H1 (cell line): ENCODE measurements around the gene EGFLAM. TPM values are rescaled to one million over a fixed set of nuclear protein-coding genes. Genes with fewer than 3 reads are reported as not detected.

Source experiments
- CTCF ChIA-PET: fragments of 300-600 bp; sonication (Branson Sonifier 250); formaldehyde crosslinking; loops from one replicate; lab custom pipeline; 2021; ENCODE audit not compliant: partially characterized antibody; lab: Charles Lee
- POLR2A ChIA-PET: fragments of 300-600 bp; sonication (Branson Sonifier 250); formaldehyde crosslinking; loops from one replicate; lab custom pipeline; 2021; ENCODE audit warnings: inconsistent platforms; ENCODE audit not compliant: partially characterized antibody; lab: Charles Lee
- DNase-seq, 2 experiments: peaks; one replicate each; pipeline versions ENCODE4 v3.0.0 to v3.0.0-alpha.2; 2010 to 2022; ENCODE audit warnings: low spot score in 2 of 2, low read depth in 1 of 2, mixed read lengths in 1 of 2
- FAIRE-seq: peaks from 2 replicates; lab custom pipeline; 2011; peaks lifted over from hg19 to GRCh38; lab: Jason Lieb, UNC
- H2AFZ ChIP-seq: 2 replicates; pipeline ENCODE4 v1.8.1; 2012; ENCODE audit warnings: low read length, inconsistent platforms
- H2AK5ac ChIP-seq: 2 replicates; pipeline ENCODE4 v1.6.1; 2013; ENCODE audit warnings: low read depth, low read length
- H2BK120ac ChIP-seq: replicated peaks from 2 replicates; pipeline ENCODE3; 2013; ENCODE audit warnings: low read depth, low read length, inconsistent platforms
- H2BK12ac ChIP-seq: 2 replicates; pipeline ENCODE4 v1.6.1; 2013; ENCODE audit warnings: low read depth, low read length
- H2BK15ac ChIP-seq: 2 replicates; pipeline ENCODE4 v1.6.1; 2013; ENCODE audit warnings: low read length
- H2BK20ac ChIP-seq: 2 replicates; pipeline ENCODE4 v1.6.1; 2013; ENCODE audit warnings: low read length
- H2BK5ac ChIP-seq: 2 replicates; pipeline ENCODE4 v1.6.1; 2013; ENCODE audit warnings: low read depth, low read length
- H3K14ac ChIP-seq: 2 replicates; pipeline ENCODE4 v1.6.1; 2013; ENCODE audit warnings: inconsistent platforms; ENCODE audit not compliant: insufficient read length
- H3K18ac ChIP-seq: 2 replicates; pipeline ENCODE4 v1.6.1; 2013; ENCODE audit warnings: low read length; ENCODE audit errors: extremely low read depth
- H3K23ac ChIP-seq: 2 replicates; pipeline ENCODE4 v1.6.1; 2013; ENCODE audit warnings: inconsistent platforms; ENCODE audit not compliant: insufficient read length
- H3K23me2 ChIP-seq: 2 replicates; pipeline ENCODE4 v1.6.1; 2013; ENCODE audit warnings: low read depth, low read length
- H3K27ac ChIP-seq: 2 replicates; pipeline ENCODE4 v1.6.1; 2011; ENCODE audit warnings: low read depth, low read length, inconsistent platforms
- H3K27me3 ChIP-seq, 4 experiments: replicated peaks in 1 of 4; 1 replicate in 1 of 4; 2 replicates in 3 of 4; pipeline versions ENCODE4 v1.6.1 to v1.8.1; 2011 to 2013; ENCODE audit warnings: low read length in 3 of 4, mild to moderate bottlenecking in 3 of 4, inconsistent platforms in 2 of 4, mixed read lengths in 2 of 4, moderate library complexity in 1 of 4; ENCODE audit not compliant: control insufficient read depth in 3 of 4, insufficient read depth in 3 of 4; ENCODE audit errors: extremely low read depth in 1 of 4
- H3K36me3 ChIP-seq, 4 experiments: 2 replicates each; pipeline versions ENCODE4 v1.6.1 to v1.8.1; 2011 to 2013; ENCODE audit warnings: mild to moderate bottlenecking in 4 of 4, low read length in 3 of 4, moderate library complexity in 2 of 4, control low read depth in 1 of 4, inconsistent platforms in 1 of 4; ENCODE audit not compliant: insufficient read depth in 4 of 4, control insufficient read depth in 2 of 4
- H3K4ac ChIP-seq: replicated peaks from 2 replicates; pipeline ENCODE3; 2013; ENCODE audit warnings: low read length, low read depth, mixed read lengths, inconsistent platforms; ENCODE audit not compliant: insufficient read length
- H3K4me1 ChIP-seq, 4 experiments: replicated peaks in 1 of 4; 1 replicate in 1 of 4; 2 replicates in 3 of 4; pipeline versions ENCODE4 v1.6.1 to v1.8.1; 2011 to 2013; ENCODE audit warnings: low read length in 3 of 4, inconsistent platforms in 2 of 4, mixed read lengths in 1 of 4; ENCODE audit not compliant: insufficient read depth in 4 of 4, control insufficient read depth in 3 of 4
- H3K4me2 ChIP-seq, 2 experiments: 2 replicates each; pipeline versions ENCODE4 v1.6.1 to v1.8.1; 2011 to 2013; ENCODE audit warnings: low read depth in 2 of 2, low read length in 2 of 2, control low read depth in 1 of 2, inconsistent platforms in 1 of 2, mild to moderate bottlenecking in 1 of 2; ENCODE audit not compliant: insufficient read depth in 1 of 2
- H3K4me3 ChIP-seq, 4 experiments: fragments of 200-600, 300-600 bp in 1 of 4; sonication (generic), shearing (Covaris generic), sonication (Bioruptor Twin) in 1 of 4; 2 replicates each; pipeline versions ENCODE4 v1.5.1 to v1.8.1; 2011 to 2016; ENCODE audit warnings: low read length in 4 of 4, low read depth in 3 of 4, control low read depth in 2 of 4, inconsistent platforms in 2 of 4, mild to moderate bottlenecking in 2 of 4, mixed read lengths in 1 of 4, moderate library complexity in 1 of 4; ENCODE audit not compliant: insufficient read depth in 2 of 4; ENCODE audit errors: extremely low read depth in 1 of 4
- H3K56ac ChIP-seq: replicated peaks from 2 replicates; pipeline ENCODE3; 2013; ENCODE audit warnings: low read depth, mild to moderate bottlenecking, mixed read lengths, low read length, inconsistent platforms; ENCODE audit not compliant: insufficient read length
- H3K79me1 ChIP-seq: 2 replicates; pipeline ENCODE4 v1.6.1; 2013; ENCODE audit warnings: low read depth, low read length, control low read depth
- H3K79me2 ChIP-seq, 2 experiments: 2 replicates each; pipeline versions ENCODE4 v1.6.1 to v1.8.1; 2012 to 2013; ENCODE audit warnings: low read length in 2 of 2, mild to moderate bottlenecking in 2 of 2, inconsistent platforms in 1 of 2; ENCODE audit not compliant: insufficient read depth in 2 of 2, control insufficient read depth in 1 of 2
- H3K9ac ChIP-seq, 4 experiments: replicated peaks in 1 of 4; 1 replicate in 1 of 4; 2 replicates in 3 of 4; pipeline versions ENCODE4 v1.6.1 to v1.8.1; 2011 to 2013; ENCODE audit warnings: low read depth in 3 of 4, low read length in 3 of 4, control low read depth in 2 of 4, mild to moderate bottlenecking in 2 of 4, moderate library complexity in 2 of 4, inconsistent platforms in 1 of 4; ENCODE audit errors: extremely low read depth in 1 of 4
- H3K9me3 ChIP-seq, 2 experiments: 2 replicates each; pipeline versions ENCODE4 v1.6.1 to v1.8.1; 2012 to 2013; ENCODE audit warnings: mild to moderate bottlenecking in 2 of 2, moderate library complexity in 2 of 2, control low read depth in 1 of 2, inconsistent platforms in 1 of 2, low read depth in 1 of 2, low read length in 1 of 2, mixed read lengths in 1 of 2; ENCODE audit not compliant: insufficient read depth in 2 of 2
- H4K20me1 ChIP-seq, 2 experiments: replicated peaks in 1 of 2; 2 replicates each; pipeline versions ENCODE3 to v1.8.1; 2011 to 2013; ENCODE audit warnings: inconsistent platforms in 2 of 2, low read length in 2 of 2, mild to moderate bottlenecking in 1 of 2; ENCODE audit not compliant: insufficient read depth in 2 of 2, control insufficient read depth in 1 of 2
- H4K5ac ChIP-seq: 2 replicates; pipeline ENCODE4 v1.6.1; 2013; ENCODE audit warnings: low read length, low read depth, mixed read lengths, inconsistent platforms; ENCODE audit not compliant: insufficient read length
- H4K8ac ChIP-seq: 2 replicates; pipeline ENCODE4 v1.8.0; 2013; ENCODE audit warnings: mild to moderate bottlenecking, moderate library complexity, low read length, inconsistent platforms; ENCODE audit not compliant: insufficient read depth; ENCODE audit errors: extremely low read depth
- H4K91ac ChIP-seq: replicated peaks from 2 replicates; pipeline ENCODE3; 2013; ENCODE audit warnings: low read length, mixed read lengths, inconsistent platforms; ENCODE audit not compliant: insufficient read length
- ATF2 ChIP-seq: IDR thresholded peaks from 2 replicates; pipeline ENCODE4 v1.6.1; 2012; ENCODE audit warnings: low read length, inconsistent platforms
- CBX5 ChIP-seq: fragments of 300-800, 300-1000 bp; sonication (generic); IDR thresholded peaks from 2 replicates; pipeline ENCODE4 v1.7.1; 2016; ENCODE audit warnings: antibody characterized with exemption, low read length, low read depth
- CTCF ChIP-seq, 3 experiments: IDR thresholded peaks; 1 replicate in 2 of 3; 2 replicates in 1 of 3; pipeline versions ENCODE4 v1.5.1 to v1.6.1; 2011; ENCODE audit warnings: low read length in 3 of 3, mild to moderate bottlenecking in 3 of 3, inconsistent platforms in 2 of 3, low read depth in 1 of 3, moderate library complexity in 1 of 3; ENCODE audit not compliant: insufficient read depth in 1 of 3; ENCODE audit errors: control extremely low read depth in 1 of 3
- JUND ChIP-seq: IDR thresholded peaks from 2 replicates; pipeline ENCODE4 v1.6.1; 2011; ENCODE audit warnings: mild to moderate bottlenecking, improper control_type of control experiment, low read length
- KDM5A ChIP-seq: fragments of 200-600 bp; IDR thresholded peaks from 2 replicates; pipeline ENCODE4 v1.7.1; 2012; ENCODE audit warnings: mild to moderate bottlenecking, low read length, inconsistent platforms, mixed read lengths
- POLR2AphosphoS5 ChIP-seq: IDR thresholded peaks from 2 replicates; pipeline ENCODE4 v1.6.1; 2011; ENCODE audit warnings: low read depth, low read length
- SAP30 ChIP-seq: fragments of 300-600 bp; sonication (generic); IDR thresholded peaks from 2 replicates; pipeline ENCODE4 v1.7.1; 2012; ENCODE audit warnings: low read length, moderate library complexity, mild to moderate bottlenecking, inconsistent platforms; ENCODE audit not compliant: insufficient read depth, insufficient replicate concordance
- SP2 ChIP-seq: IDR thresholded peaks from 2 replicates; pipeline ENCODE4 v1.6.1; 2012; ENCODE audit warnings: mild to moderate bottlenecking, low read length, inconsistent platforms
- TAF7 ChIP-seq: optimal IDR thresholded peaks from 2 replicates; pipeline ENCODE3; 2011; ENCODE audit warnings: low read depth, mild to moderate bottlenecking, inconsistent platforms, low read length, moderate library complexity, borderline replicate concordance
- WGBS, 2 experiments: shearing (Covaris generic) in 1 of 2; methylation state at CpG; one replicate each; pipeline versions ENCODE4 v1.1.6 to v1.1.7; 2013 to 2015; ENCODE audit warnings: low lambda C conversion rate in 2 of 2, mixed read lengths in 2 of 2, inconsistent platforms in 1 of 2, low coverage in 1 of 2, missing lambda C conversion rate in 1 of 2; ENCODE audit not compliant: insufficient replicate concordance in 2 of 2, insufficient coverage in 1 of 2, insufficient read length in 1 of 2; ENCODE audit errors: extremely low coverage in 1 of 2, missing lambda C conversion rate in 1 of 2; 5-methylcytosine and 5-hydroxymethylcytosine counted together
- polyA plus RNA-seq, 7 experiments: library from polyadenylated mRNA; depleted of rRNA in 3 of 7; stranded (reverse) in 5 of 7; unstranded in 2 of 7; fragments of >200 nt in 5 of 7; fragments of 200-250 nt in 2 of 7; gene quantifications; 1 replicate in 5 of 7; 2 replicates in 1 of 7; 4 replicates in 1 of 7; pipeline versions ENCODE4 v1.2.1 to v1.2.3, GENCODE V29; 2011 to 2013; ENCODE audit warnings: missing spikeins in 2 of 7, mixed read lengths in 2 of 7
- total RNA-seq: library from RNA; stranded (reverse); fragmentation: NEBNext Ultra II Directional; extraction: Animal tissue kit (Norgen Biotek cat#: 25700); gene quantifications from 2 replicates; pipeline ENCODE4 v1.2.1, GENCODE V29; 2021

EGFLAM gene
- total and polyA plus RNA-seq, 2 of the 8 experiments (the other 6 are each of a cell fraction or from before 2014, with no cell fraction given), result 0.20 to 0.24 TPM

GRCh38 chr5:38447786-38448185 lies 189.4 kb downstream of the EGFLAM start:
- Histone ChIP-seq H3K23ac (no peak overlapping the region), H2AFZ (no peak overlapping the region), H3K9me3 (no peaks in the 10 kb centered on the region), H3K56ac (no peak overlapping the region), H4K5ac (no peak overlapping the region), H2BK5ac (no peak overlapping the region), H3K23me2 (peaks cover 1% of the 10 kb centered on the region; the same call in 1 of the 2 replicates), H3K18ac (no peak overlapping the region), H2BK15ac (no peak overlapping the region), H3K27me3 (no peaks in the 10 kb centered on the region), H3K9ac (no peak overlapping the region), H2AK5ac (no peak overlapping the region), H3K79me1 (no peaks in the 10 kb centered on the region), H3K4me3 (no peak overlapping the region), H3K36me3 (no peaks in the 10 kb centered on the region), H3K27ac (no peak overlapping the region), H3K4ac (no peak overlapping the region), H4K20me1 (no peaks in the 10 kb centered on the region), H3K4me1 (no peaks in the 10 kb centered on the region; a peak in 1 of 7 replicates), H2BK120ac (no peak overlapping the region), H2BK12ac (no peak overlapping the region), H3K79me2 (no peaks in the 10 kb centered on the region), H4K91ac (no peak overlapping the region), H3K4me2 (no peak overlapping the region), H4K8ac (no peak overlapping the region), H3K14ac (no peak overlapping the region), H2BK20ac (no peak overlapping the region)
- DNase-seq (no peak), FAIRE-seq (no peak)
- CTCF ChIA-PET, result interaction anchor here (0.6 to 1.3 kb wide), 6 partner anchors 8 to 666 kb away, joined by 3 to 5 read pairs (median 4); no protein-coding TSS in a partner anchor
- POLR2A ChIA-PET, result no interaction called here
- 84% methylated on average over 5 of the region's 5 CpGs; no CpG with 5 or more reads in 1 of the 2 experiments for WGBS, 2 experiments
- no peak for TF ChIP-seq KDM5A
- no peak for TF ChIP-seq SAP30
- no peak for TF ChIP-seq TAF7
- TF ChIP-seq SP2, result no peak
- TF ChIP-seq CTCF (IDR thresholded peaks at IDR 0.05; ENCODE audit: control extremely low read depth in 1 of 3, insufficient read depth in 1 of 3, low read depth in 1 of 3, low read length in 3 of 3), result no peak
- TF ChIP-seq JUND, result no peak
- TF ChIP-seq POLR2AphosphoS5, result no peak
- no peak for TF ChIP-seq ATF2
- TF ChIP-seq CBX5, result no peak
